H1 (cell line): ENCODE measurements around the gene OGFOD3. TPM values are rescaled to one million over a fixed set of nuclear protein-coding genes. Genes with fewer than 3 reads are reported as not detected.

Experiments used
- CTCF ChIA-PET: fragments of 300-600 bp; sonication (Branson Sonifier 250); formaldehyde crosslinking; loops from one replicate; lab custom pipeline; 2021; ENCODE audit not compliant: partially characterized antibody; lab: Charles Lee
- POLR2A ChIA-PET: fragments of 300-600 bp; sonication (Branson Sonifier 250); formaldehyde crosslinking; loops from one replicate; lab custom pipeline; 2021; ENCODE audit warnings: inconsistent platforms; ENCODE audit not compliant: partially characterized antibody; lab: Charles Lee
- DNase-seq, 2 experiments: peaks; one replicate each; pipeline versions ENCODE4 v3.0.0 to v3.0.0-alpha.2; 2010 to 2022; ENCODE audit warnings: low spot score in 2 of 2, low read depth in 1 of 2, mixed read lengths in 1 of 2
- FAIRE-seq: peaks from 2 replicates; lab custom pipeline; 2011; peaks lifted over from hg19 to GRCh38; lab: Jason Lieb, UNC
- H2AFZ ChIP-seq: 2 replicates; pipeline ENCODE4 v1.8.1; 2012; ENCODE audit warnings: low read length, inconsistent platforms
- H2AK5ac ChIP-seq: 2 replicates; pipeline ENCODE4 v1.6.1; 2013; ENCODE audit warnings: low read depth, low read length
- H2BK120ac ChIP-seq: replicated peaks from 2 replicates; pipeline ENCODE3; 2013; ENCODE audit warnings: low read depth, low read length, inconsistent platforms
- H2BK12ac ChIP-seq: 2 replicates; pipeline ENCODE4 v1.6.1; 2013; ENCODE audit warnings: low read depth, low read length
- H2BK15ac ChIP-seq: 2 replicates; pipeline ENCODE4 v1.6.1; 2013; ENCODE audit warnings: low read length
- H2BK20ac ChIP-seq: 2 replicates; pipeline ENCODE4 v1.6.1; 2013; ENCODE audit warnings: low read length
- H2BK5ac ChIP-seq: 2 replicates; pipeline ENCODE4 v1.6.1; 2013; ENCODE audit warnings: low read depth, low read length
- H3K14ac ChIP-seq: 2 replicates; pipeline ENCODE4 v1.6.1; 2013; ENCODE audit warnings: inconsistent platforms; ENCODE audit not compliant: insufficient read length
- H3K18ac ChIP-seq: 2 replicates; pipeline ENCODE4 v1.6.1; 2013; ENCODE audit warnings: low read length; ENCODE audit errors: extremely low read depth
- H3K23ac ChIP-seq: 2 replicates; pipeline ENCODE4 v1.6.1; 2013; ENCODE audit warnings: inconsistent platforms; ENCODE audit not compliant: insufficient read length
- H3K23me2 ChIP-seq: 2 replicates; pipeline ENCODE4 v1.6.1; 2013; ENCODE audit warnings: low read depth, low read length
- H3K27ac ChIP-seq: 2 replicates; pipeline ENCODE4 v1.6.1; 2011; ENCODE audit warnings: low read depth, low read length, inconsistent platforms
- H3K27me3 ChIP-seq, 4 experiments: replicated peaks in 1 of 4; 1 replicate in 1 of 4; 2 replicates in 3 of 4; pipeline versions ENCODE4 v1.6.1 to v1.8.1; 2011 to 2013; ENCODE audit warnings: low read length in 3 of 4, mild to moderate bottlenecking in 3 of 4, inconsistent platforms in 2 of 4, mixed read lengths in 2 of 4, moderate library complexity in 1 of 4; ENCODE audit not compliant: control insufficient read depth in 3 of 4, insufficient read depth in 3 of 4; ENCODE audit errors: extremely low read depth in 1 of 4
- H3K36me3 ChIP-seq, 4 experiments: 2 replicates each; pipeline versions ENCODE4 v1.6.1 to v1.8.1; 2011 to 2013; ENCODE audit warnings: mild to moderate bottlenecking in 4 of 4, low read length in 3 of 4, moderate library complexity in 2 of 4, control low read depth in 1 of 4, inconsistent platforms in 1 of 4; ENCODE audit not compliant: insufficient read depth in 4 of 4, control insufficient read depth in 2 of 4
- H3K4ac ChIP-seq: replicated peaks from 2 replicates; pipeline ENCODE3; 2013; ENCODE audit warnings: low read length, low read depth, mixed read lengths, inconsistent platforms; ENCODE audit not compliant: insufficient read length
- H3K4me1 ChIP-seq, 4 experiments: replicated peaks in 1 of 4; 1 replicate in 1 of 4; 2 replicates in 3 of 4; pipeline versions ENCODE4 v1.6.1 to v1.8.1; 2011 to 2013; ENCODE audit warnings: low read length in 3 of 4, inconsistent platforms in 2 of 4, mixed read lengths in 1 of 4; ENCODE audit not compliant: insufficient read depth in 4 of 4, control insufficient read depth in 3 of 4
- H3K4me2 ChIP-seq, 2 experiments: 2 replicates each; pipeline versions ENCODE4 v1.6.1 to v1.8.1; 2011 to 2013; ENCODE audit warnings: low read depth in 2 of 2, low read length in 2 of 2, control low read depth in 1 of 2, inconsistent platforms in 1 of 2, mild to moderate bottlenecking in 1 of 2; ENCODE audit not compliant: insufficient read depth in 1 of 2
- H3K4me3 ChIP-seq, 4 experiments: fragments of 200-600, 300-600 bp in 1 of 4; sonication (generic), shearing (Covaris generic), sonication (Bioruptor Twin) in 1 of 4; 2 replicates each; pipeline versions ENCODE4 v1.5.1 to v1.8.1; 2011 to 2016; ENCODE audit warnings: low read length in 4 of 4, low read depth in 3 of 4, control low read depth in 2 of 4, inconsistent platforms in 2 of 4, mild to moderate bottlenecking in 2 of 4, mixed read lengths in 1 of 4, moderate library complexity in 1 of 4; ENCODE audit not compliant: insufficient read depth in 2 of 4; ENCODE audit errors: extremely low read depth in 1 of 4
- H3K56ac ChIP-seq: replicated peaks from 2 replicates; pipeline ENCODE3; 2013; ENCODE audit warnings: low read depth, mild to moderate bottlenecking, mixed read lengths, low read length, inconsistent platforms; ENCODE audit not compliant: insufficient read length
- H3K79me1 ChIP-seq: 2 replicates; pipeline ENCODE4 v1.6.1; 2013; ENCODE audit warnings: low read depth, low read length, control low read depth
- H3K79me2 ChIP-seq, 2 experiments: 2 replicates each; pipeline versions ENCODE4 v1.6.1 to v1.8.1; 2012 to 2013; ENCODE audit warnings: low read length in 2 of 2, mild to moderate bottlenecking in 2 of 2, inconsistent platforms in 1 of 2; ENCODE audit not compliant: insufficient read depth in 2 of 2, control insufficient read depth in 1 of 2
- H3K9ac ChIP-seq, 4 experiments: replicated peaks in 1 of 4; 1 replicate in 1 of 4; 2 replicates in 3 of 4; pipeline versions ENCODE4 v1.6.1 to v1.8.1; 2011 to 2013; ENCODE audit warnings: low read depth in 3 of 4, low read length in 3 of 4, control low read depth in 2 of 4, mild to moderate bottlenecking in 2 of 4, moderate library complexity in 2 of 4, inconsistent platforms in 1 of 4; ENCODE audit errors: extremely low read depth in 1 of 4
- H3K9me3 ChIP-seq, 2 experiments: 2 replicates each; pipeline versions ENCODE4 v1.6.1 to v1.8.1; 2012 to 2013; ENCODE audit warnings: mild to moderate bottlenecking in 2 of 2, moderate library complexity in 2 of 2, control low read depth in 1 of 2, inconsistent platforms in 1 of 2, low read depth in 1 of 2, low read length in 1 of 2, mixed read lengths in 1 of 2; ENCODE audit not compliant: insufficient read depth in 2 of 2
- H4K20me1 ChIP-seq, 2 experiments: replicated peaks in 1 of 2; 2 replicates each; pipeline versions ENCODE3 to v1.8.1; 2011 to 2013; ENCODE audit warnings: inconsistent platforms in 2 of 2, low read length in 2 of 2, mild to moderate bottlenecking in 1 of 2; ENCODE audit not compliant: insufficient read depth in 2 of 2, control insufficient read depth in 1 of 2
- H4K5ac ChIP-seq: 2 replicates; pipeline ENCODE4 v1.6.1; 2013; ENCODE audit warnings: low read length, low read depth, mixed read lengths, inconsistent platforms; ENCODE audit not compliant: insufficient read length
- H4K8ac ChIP-seq: 2 replicates; pipeline ENCODE4 v1.8.0; 2013; ENCODE audit warnings: mild to moderate bottlenecking, moderate library complexity, low read length, inconsistent platforms; ENCODE audit not compliant: insufficient read depth; ENCODE audit errors: extremely low read depth
- H4K91ac ChIP-seq: replicated peaks from 2 replicates; pipeline ENCODE3; 2013; ENCODE audit warnings: low read length, mixed read lengths, inconsistent platforms; ENCODE audit not compliant: insufficient read length
- GABPA ChIP-seq: IDR thresholded peaks from 2 replicates; pipeline ENCODE4 v1.6.1; 2011; ENCODE audit warnings: mild to moderate bottlenecking, low read length, moderate library complexity, borderline replicate concordance; ENCODE audit not compliant: insufficient read depth
- SP2 ChIP-seq: IDR thresholded peaks from 2 replicates; pipeline ENCODE4 v1.6.1; 2012; ENCODE audit warnings: mild to moderate bottlenecking, low read length, inconsistent platforms
- TBP ChIP-seq: IDR thresholded peaks from 2 replicates; pipeline ENCODE4 v1.6.1; 2011; ENCODE audit warnings: low read depth, low read length, improper control_type of control experiment
- WGBS, 2 experiments: shearing (Covaris generic) in 1 of 2; methylation state at CpG; one replicate each; pipeline versions ENCODE4 v1.1.6 to v1.1.7; 2013 to 2015; ENCODE audit warnings: low lambda C conversion rate in 2 of 2, mixed read lengths in 2 of 2, inconsistent platforms in 1 of 2, low coverage in 1 of 2, missing lambda C conversion rate in 1 of 2; ENCODE audit not compliant: insufficient replicate concordance in 2 of 2, insufficient coverage in 1 of 2, insufficient read length in 1 of 2; ENCODE audit errors: extremely low coverage in 1 of 2, missing lambda C conversion rate in 1 of 2; 5-methylcytosine and 5-hydroxymethylcytosine counted together
- polyA plus RNA-seq, 7 experiments: library from polyadenylated mRNA; depleted of rRNA in 3 of 7; stranded (reverse) in 5 of 7; unstranded in 2 of 7; fragments of >200 nt in 5 of 7; fragments of 200-250 nt in 2 of 7; gene quantifications; 1 replicate in 5 of 7; 2 replicates in 1 of 7; 4 replicates in 1 of 7; pipeline versions ENCODE4 v1.2.1 to v1.2.3, GENCODE V29; 2011 to 2013; ENCODE audit warnings: missing spikeins in 2 of 7, mixed read lengths in 2 of 7
- total RNA-seq: library from RNA; stranded (reverse); fragmentation: NEBNext Ultra II Directional; extraction: Animal tissue kit (Norgen Biotek cat#: 25700); gene quantifications from 2 replicates; pipeline ENCODE4 v1.2.1, GENCODE V29; 2021

OGFOD3 gene
- total and polyA plus RNA-seq, 2 of the 8 experiments (the other 6 are each of a cell fraction or from before 2014, with no cell fraction given), result 21.1 to 21.8 TPM

DNA sequence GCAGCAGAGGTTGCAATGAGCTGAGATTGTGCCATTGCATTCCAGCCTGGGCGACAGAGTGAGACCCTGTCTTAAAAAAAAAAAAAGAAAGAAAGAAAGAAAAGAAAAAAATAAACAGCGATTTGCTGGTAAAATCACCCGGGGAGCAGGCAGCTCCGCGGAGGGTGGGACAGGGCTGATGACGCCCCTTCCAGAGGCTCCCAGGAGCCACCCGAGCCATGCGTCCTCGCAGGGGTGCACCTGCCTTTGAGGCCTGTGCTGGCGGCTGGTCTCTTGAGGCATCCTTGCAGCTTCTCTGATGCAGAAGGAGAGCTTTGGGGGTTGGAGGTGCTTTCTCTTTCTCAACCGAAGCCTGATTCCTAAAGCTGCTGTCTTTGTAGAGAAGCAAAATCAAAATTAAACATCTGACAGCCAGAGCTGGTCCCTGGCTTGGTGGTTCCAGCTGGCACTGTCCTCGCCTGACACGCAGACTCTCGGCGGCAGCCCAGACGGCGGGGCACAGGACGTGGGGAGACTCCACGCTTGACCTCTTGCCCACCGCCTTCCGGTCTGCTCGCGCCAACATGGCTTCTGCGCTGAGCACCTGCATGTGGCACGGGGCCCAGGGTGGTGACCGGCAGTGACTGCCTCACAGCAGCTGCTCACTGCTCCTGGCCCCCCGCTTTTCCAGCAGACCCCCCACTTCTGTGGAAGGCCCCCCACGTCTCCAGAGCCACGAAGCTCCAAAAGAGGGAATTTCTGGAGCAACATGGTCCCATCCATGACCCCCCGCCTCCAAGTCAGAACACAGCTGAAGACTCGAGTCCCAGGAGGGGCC is 40.3 kb downstream of the OGFOD3 start:
- no peak for DNase-seq
- no peak overlapping the region for H3K27ac ChIP-seq
- no peak overlapping the region for H3K4me2 ChIP-seq
- no peak overlapping the region for H2BK12ac ChIP-seq
- H3K79me2 ChIP-seq, result no peaks in the 10 kb centered on the region
- no peak overlapping the region for H2AK5ac ChIP-seq
- H3K23me2 ChIP-seq, result no peaks in the 10 kb centered on the region
- no peak overlapping the region for H2BK20ac ChIP-seq
- no peak for TF ChIP-seq SP2
- no peak for TF ChIP-seq TBP
- TF ChIP-seq GABPA, result no peak
- no peak overlapping the region for H2AFZ ChIP-seq
- H3K9ac ChIP-seq, result no peak overlapping the region
- H3K4me1 ChIP-seq, result no peaks in the 10 kb centered on the region; a peak in 1 of 7 replicates
- H2BK120ac ChIP-seq, result no peak overlapping the region
- H3K56ac ChIP-seq, result no peak overlapping the region
- H3K9me3 ChIP-seq, result no peaks in the 10 kb centered on the region
- H2BK15ac ChIP-seq, result no peak overlapping the region
- ChIA-PET POLR2A (interaction anchor here (0.6 to 1.1 kb wide), 3 partner anchors 23 to 235 kb away, joined by 3 to 6 read pairs (median 3); partner anchors contain the start of gene SECTM1), CTCF (interaction anchor here (0.6 to 1.3 kb wide), 4 partner anchors 11 to 556 kb away, joined by 3 read pairs; no protein-coding TSS in a partner anchor)
- no peak for FAIRE-seq
- H3K4ac ChIP-seq, result no peak overlapping the region
- H3K27me3 ChIP-seq, result peaks cover 9 to 29% (median 20%) of the 10 kb centered on the region in 4 experiments; a peak in 6 of 7 replicates
- no peak overlapping the region for H4K8ac ChIP-seq
- H3K18ac ChIP-seq, result no peak overlapping the region
- no peaks in the 10 kb centered on the region for H3K79me1 ChIP-seq
- H3K4me3 ChIP-seq, result no peak overlapping the region
- H3K14ac ChIP-seq, result no peak overlapping the region
- H4K20me1 ChIP-seq, result peaks cover 0 to 5% of the 10 kb centered on the region in 2 experiments
- no peak overlapping the region for H4K91ac ChIP-seq
- H2BK5ac ChIP-seq, result no peak overlapping the region
- no peaks in the 10 kb centered on the region for H3K36me3 ChIP-seq
- H4K5ac ChIP-seq, result no peak overlapping the region
- 89% methylated on average over 25 of the region's 31 CpGs; no CpG with 5 or more reads in 1 of the 2 experiments for WGBS, 2 experiments
- H3K23ac ChIP-seq, result no peak overlapping the region
